ENCODE data around the gene PALLD.
A peak's percentile ranks its signal among the peaks of the same experiment; 100 is the strongest.

The PALLD gene

GRCh38 chr4:168859888-168860694 lies 363.2 kb downstream of the PALLD start:
- DNase-seq: no peak
- in situ Hi-C loops (cut with MboI; ENCODE audit: low pct_unique_long_range_greater_than_20kb, low sequenced_read_pairs): no loop called here

GRCh38 chr4:168860827-168861226 lies 364.0 kb downstream of the PALLD start:
- in situ Hi-C loops (cut with MboI; ENCODE audit: low pct_unique_long_range_greater_than_20kb, low sequenced_read_pairs): no loop called here
- no peak for DNase-seq

GRCh38 chr4:168863719-168864647 lies 367.1 kb downstream of the PALLD start:
- in situ Hi-C loops (cut with MboI; ENCODE audit: low pct_unique_long_range_greater_than_20kb, low sequenced_read_pairs): no loop called here
- DNase-seq: no peak

- DNase-seq: no peak
- in situ Hi-C loops (cut with MboI; ENCODE audit: low pct_unique_long_range_greater_than_20kb, low sequenced_read_pairs): no loop called here
These were observed 368.1 kb downstream of the PALLD start for GRCh38 chr4:168864821-168865541.

- in situ Hi-C loops (cut with MboI; ENCODE audit: low pct_unique_long_range_greater_than_20kb, low sequenced_read_pairs): no loop called here
- no peak for DNase-seq
These were observed 369.0 kb downstream of the PALLD start for GRCh38 chr4:168865854-168866253.

- in situ Hi-C loops (cut with MboI; ENCODE audit: low pct_unique_long_range_greater_than_20kb, low sequenced_read_pairs): no loop called here
- no peak for DNase-seq
These were observed 369.8 kb downstream of the PALLD start for GRCh38 chr4:168866635-168867034.

GRCh38 chr4:168867128-168867527 lies 370.3 kb downstream of the PALLD start:
- in situ Hi-C loops (cut with MboI; ENCODE audit: low pct_unique_long_range_greater_than_20kb, low sequenced_read_pairs): no loop called here
- no peak for DNase-seq

- in situ Hi-C loops (cut with MboI; ENCODE audit: low pct_unique_long_range_greater_than_20kb, low sequenced_read_pairs): no loop called here
- DNase-seq: no peak
These were observed 371.4 kb downstream of the PALLD start for GRCh38 chr4:168868044-168868781.

GRCh38 chr4:168868802-168869201 lies 371.9 kb downstream of the PALLD start:
- in situ Hi-C loops (cut with MboI; ENCODE audit: low pct_unique_long_range_greater_than_20kb, low sequenced_read_pairs): no loop called here
- no peak for DNase-seq

GRCh38 chr4:168870004-168870403 lies 373.2 kb downstream of the PALLD start:
- in situ Hi-C loops (cut with MboI; ENCODE audit: low pct_unique_long_range_greater_than_20kb, low sequenced_read_pairs): no loop called here
- DNase-seq: no peak

- in situ Hi-C loops (cut with MboI; ENCODE audit: low pct_unique_long_range_greater_than_20kb, low sequenced_read_pairs): no loop called here
These were observed 374.8 kb downstream of the PALLD start for GRCh38 chr4:168871632-168872031.

GRCh38 chr4:168874083-168874482 lies 377.2 kb downstream of the PALLD start:
- no peak for DNase-seq
- in situ Hi-C loops (cut with MboI; ENCODE audit: low pct_unique_long_range_greater_than_20kb, low sequenced_read_pairs): no loop called here

More at GRCh38 chr4:168871632-168872031, 374.8 kb downstream of the PALLD start:
- no peak for DNase-seq

GRCh38 chr4:168876106-168876505 lies 379.3 kb downstream of the PALLD start:
- no peak for DNase-seq
- in situ Hi-C loops (cut with MboI; ENCODE audit: low pct_unique_long_range_greater_than_20kb, low sequenced_read_pairs): no loop called here

GRCh38 chr4:168877511-168878491 lies 380.9 kb downstream of the PALLD start:
- no peak for DNase-seq
- in situ Hi-C loops (cut with MboI; ENCODE audit: low pct_unique_long_range_greater_than_20kb, low sequenced_read_pairs): no loop called here

GRCh38 chr4:168878623-168879022 lies 381.8 kb downstream of the PALLD start:
- in situ Hi-C loops (cut with MboI; ENCODE audit: low pct_unique_long_range_greater_than_20kb, low sequenced_read_pairs): no loop called here
- DNase-seq: no peak

- DNase-seq: peak; percentile 50
- in situ Hi-C loops (cut with MboI; ENCODE audit: low pct_unique_long_range_greater_than_20kb, low sequenced_read_pairs): no loop called here
These were observed 382.3 kb downstream of the PALLD start for GRCh38 chr4:168879188-168879587.

GRCh38 chr4:168880072-168880675 lies 383.3 kb downstream of the PALLD start:
- in situ Hi-C loops (cut with MboI; ENCODE audit: low pct_unique_long_range_greater_than_20kb, low sequenced_read_pairs): no loop called here
- DNase-seq: no peak

All from KBM-7 (cell line).